SK-N-SH treated with all-trans-retinoic acid at 6 μM for 48 hours (cell line): ENCODE measurements around the gene COL11A1.
"Not testable (repeated sequence)": the region's sequence is repeated elsewhere in the genome, so short reads cannot be mapped to it uniquely, and the experiment has no call there.

Source experiments
- ATAC-seq: fragments of 200-7000 bp; cut with Tn5 transposase; 3 replicates; pipeline ENCODE4 v1.9.1; 2020; ENCODE audit warnings: mild to moderate bottlenecking, moderate library complexity
- ARNTL ChIP-seq: fragments of 450-650 bp; formaldehyde crosslinking; IDR thresholded peaks from 2 replicates; pipeline ENCODE4 v1.5.0; 2020; ENCODE audit warnings: low read depth, mild to moderate bottlenecking, moderate library complexity, borderline replicate concordance
- BACH2 ChIP-seq: fragments of 250-450 bp; sonication (Bioruptor Pico); IDR thresholded peaks from 2 replicates; pipeline ENCODE4 v1.9.0; 2021; ENCODE audit warnings: mild to moderate bottlenecking, borderline replicate concordance
- CREB5 ChIP-seq: fragments of 250-450 bp; sonication (Bioruptor Pico); IDR thresholded peaks from 2 replicates; pipeline ENCODE4 v1.5.1; 2020; ENCODE audit warnings: low read depth, mild to moderate bottlenecking, moderate library complexity
- CSDC2 ChIP-seq: fragments of 250-450 bp; sonication (Bioruptor Pico); IDR thresholded peaks from 2 replicates; pipeline ENCODE4 v1.5.0; 2020; ENCODE audit warnings: mild to moderate bottlenecking, moderate library complexity
- CSRNP3 ChIP-seq: fragments of 250-450 bp; sonication (Bioruptor Pico); IDR thresholded peaks from 2 replicates; pipeline ENCODE4 v1.5.1; 2021; ENCODE audit warnings: mild to moderate bottlenecking, moderate library complexity
- GLIS3 ChIP-seq: fragments of 250-450 bp; sonication (Bioruptor Pico); IDR thresholded peaks from 2 replicates; pipeline ENCODE4 v1.5.0; 2020; ENCODE audit warnings: mild to moderate bottlenecking, moderate library complexity
- ISL1 ChIP-seq: fragments of 250-450 bp; sonication (Bioruptor Pico); IDR thresholded peaks from 2 replicates; pipeline ENCODE4 v2.1.2; 2022; ENCODE audit warnings: mild to moderate bottlenecking, moderate library complexity
- OSR1 ChIP-seq: fragments of 250-450 bp; sonication (Bioruptor Pico); IDR thresholded peaks from 2 replicates; pipeline ENCODE4 v1.8.0; 2022; ENCODE audit warnings: moderate library complexity, mild to moderate bottlenecking, inconsistent platforms
- PATZ1 ChIP-seq: fragments of 250-450 bp; sonication (Bioruptor Pico); IDR thresholded peaks from 2 replicates; pipeline ENCODE4 v1.8.0; 2020; ENCODE audit warnings: mild to moderate bottlenecking, moderate library complexity, borderline replicate concordance
- POU6F1 ChIP-seq: fragments of 250-450 bp; sonication (Bioruptor Pico); IDR thresholded peaks from 2 replicates; pipeline ENCODE4 v1.8.0; 2021; ENCODE audit warnings: low read depth, mild to moderate bottlenecking, moderate library complexity, borderline replicate concordance
- RARB ChIP-seq: fragments of 250-450 bp; sonication (Bioruptor Pico); IDR thresholded peaks from 2 replicates; pipeline ENCODE4 v1.8.0; 2021; ENCODE audit warnings: mild to moderate bottlenecking, moderate library complexity
- TOX ChIP-seq: fragments of 250-450 bp; sonication (Bioruptor Pico); IDR thresholded peaks from 2 replicates; pipeline ENCODE4 v1.8.0; 2021; ENCODE audit warnings: mild to moderate bottlenecking, moderate library complexity, borderline replicate concordance
- TSHZ2 ChIP-seq: fragments of 250-450 bp; sonication (Bioruptor Pico); IDR thresholded peaks from 2 replicates; pipeline ENCODE4 v1.5.0; 2020; ENCODE audit warnings: mild to moderate bottlenecking, moderate library complexity
- ZFP3 ChIP-seq: fragments of 250-450 bp; sonication (Bioruptor Pico); IDR thresholded peaks from 2 replicates; pipeline ENCODE4 v1.5.0; 2020; ENCODE audit warnings: mild to moderate bottlenecking, moderate library complexity
- ZNF565 ChIP-seq: fragments of 450-650 bp; formaldehyde crosslinking; conservative IDR thresholded peaks from 2 replicates; pipeline ENCODE4 v1.5.0; 2020; ENCODE audit warnings: low read depth, mild to moderate bottlenecking, moderate library complexity
- ZNF70 ChIP-seq: fragments of 450-650 bp; formaldehyde crosslinking; IDR thresholded peaks from 2 replicates; pipeline ENCODE4 v1.5.0; 2020; ENCODE audit warnings: mild to moderate bottlenecking, moderate library complexity
- ZNF8 ChIP-seq: fragments of 450-650 bp; formaldehyde crosslinking; IDR thresholded peaks from 2 replicates; pipeline ENCODE4 v1.5.0; 2020; ENCODE audit warnings: mild to moderate bottlenecking, moderate library complexity

The COL11A1 gene

GRCh38 chr1:103056423-103056822 is 51.9 kb downstream of the COL11A1 start:
- TF ChIP-seq RARB (no peak), ISL1 (CRISPR knock-in tag) (no peak), CREB5 (CRISPR knock-in tag) (no peak), GLIS3 (no peak), ZNF70 (CRISPR knock-in tag) (no peak), POU6F1 (CRISPR knock-in tag) (no peak), BACH2 (CRISPR knock-in tag) (no peak), ARNTL (CRISPR knock-in tag) (no peak), ZNF565 (CRISPR knock-in tag) (no peak), ZNF8 (no peak), TSHZ2 (CRISPR knock-in tag) (no peak), TOX (CRISPR knock-in tag) (no peak), ZFP3 (CRISPR knock-in tag) (no peak)

GRCh38 chr1:103028110-103028509 is 80.2 kb downstream of the COL11A1 start:
- ATAC-seq, result not testable (repeated sequence)

More at GRCh38 chr1:103056423-103056822, 51.9 kb downstream of the COL11A1 start:
- ATAC-seq, result no peak

GRCh38 chr1:103025858-103026409 is 82.4 kb downstream of the COL11A1 start:
- TF ChIP-seq ZNF565 (CRISPR knock-in tag) (no peak), GLIS3 (no peak), CSDC2 (CRISPR knock-in tag) (no peak), ZNF70 (CRISPR knock-in tag) (no peak), CSRNP3 (CRISPR knock-in tag) (no peak), BACH2 (CRISPR knock-in tag) (no peak), POU6F1 (CRISPR knock-in tag) (no peak), PATZ1 (CRISPR knock-in tag) (no peak), ARNTL (CRISPR knock-in tag) (no peak)
- no peak for ATAC-seq

GRCh38 chr1:103024051-103024450 is 84.3 kb downstream of the COL11A1 start:
- no peak for TF ChIP-seq OSR1 (CRISPR knock-in tag)
- TF ChIP-seq ISL1 (CRISPR knock-in tag), result peak; percentile 62
- no peak for TF ChIP-seq CSRNP3 (CRISPR knock-in tag)
- TF ChIP-seq TSHZ2 (CRISPR knock-in tag), result no peak
- no peak for ATAC-seq
